HG03521 (cell line): ENCODE results near the gene TSPAN4.
A peak's percentile ranks its signal among the peaks of the same experiment; 100 is the strongest.

Experiments
- ATAC-seq: cut with Tn5 transposase; IDR thresholded peaks from one replicate; pipeline ENCODE4 v1.9.1; 2021; ENCODE audit warnings: mild to moderate bottlenecking, moderate library complexity; ENCODE audit not compliant: unreplicated experiment

TSPAN4 gene

DNA sequence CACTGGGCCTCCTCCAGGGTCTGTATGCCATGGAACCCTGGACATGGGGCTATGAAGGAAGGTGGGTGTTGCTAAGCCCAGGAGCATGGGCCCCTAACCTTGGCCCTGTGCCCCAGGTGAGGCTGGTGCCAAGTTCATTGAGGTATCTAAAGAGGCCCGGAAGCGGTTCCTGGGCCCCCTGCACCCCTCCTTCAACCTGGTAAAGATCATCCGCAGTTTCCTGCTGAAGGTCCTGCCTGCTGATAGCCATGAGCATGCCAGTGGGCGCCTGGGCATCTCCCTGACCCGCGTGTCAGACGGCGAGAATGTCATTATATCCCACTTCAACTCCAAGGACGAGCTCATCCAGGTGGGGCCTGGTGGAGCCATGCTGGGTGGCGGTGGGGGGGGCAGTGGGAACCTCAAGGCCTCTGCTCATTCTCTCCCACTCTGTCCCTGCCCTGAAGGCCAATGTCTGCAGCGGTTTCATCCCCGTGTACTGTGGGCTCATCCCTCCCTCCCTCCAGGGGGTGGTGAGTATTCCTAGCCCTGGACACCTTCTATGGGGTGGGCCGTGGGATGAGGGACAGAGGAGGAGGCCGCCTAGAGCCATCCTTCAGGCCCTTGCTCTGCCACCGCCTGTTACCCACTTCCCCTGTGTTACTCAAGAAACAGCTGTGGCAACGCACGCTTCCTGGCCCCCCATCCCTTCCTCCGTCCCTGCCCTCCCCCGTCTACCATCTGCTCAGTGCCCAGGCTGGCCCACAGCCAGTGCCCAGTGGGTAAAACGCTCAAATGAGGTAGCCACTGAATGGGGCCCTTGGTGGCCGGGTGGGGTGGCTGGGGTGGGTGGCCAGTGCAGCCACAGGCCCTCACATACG is 20.9 kb upstream of the TSPAN4 start:
- no peak for ATAC-seq

DNA sequence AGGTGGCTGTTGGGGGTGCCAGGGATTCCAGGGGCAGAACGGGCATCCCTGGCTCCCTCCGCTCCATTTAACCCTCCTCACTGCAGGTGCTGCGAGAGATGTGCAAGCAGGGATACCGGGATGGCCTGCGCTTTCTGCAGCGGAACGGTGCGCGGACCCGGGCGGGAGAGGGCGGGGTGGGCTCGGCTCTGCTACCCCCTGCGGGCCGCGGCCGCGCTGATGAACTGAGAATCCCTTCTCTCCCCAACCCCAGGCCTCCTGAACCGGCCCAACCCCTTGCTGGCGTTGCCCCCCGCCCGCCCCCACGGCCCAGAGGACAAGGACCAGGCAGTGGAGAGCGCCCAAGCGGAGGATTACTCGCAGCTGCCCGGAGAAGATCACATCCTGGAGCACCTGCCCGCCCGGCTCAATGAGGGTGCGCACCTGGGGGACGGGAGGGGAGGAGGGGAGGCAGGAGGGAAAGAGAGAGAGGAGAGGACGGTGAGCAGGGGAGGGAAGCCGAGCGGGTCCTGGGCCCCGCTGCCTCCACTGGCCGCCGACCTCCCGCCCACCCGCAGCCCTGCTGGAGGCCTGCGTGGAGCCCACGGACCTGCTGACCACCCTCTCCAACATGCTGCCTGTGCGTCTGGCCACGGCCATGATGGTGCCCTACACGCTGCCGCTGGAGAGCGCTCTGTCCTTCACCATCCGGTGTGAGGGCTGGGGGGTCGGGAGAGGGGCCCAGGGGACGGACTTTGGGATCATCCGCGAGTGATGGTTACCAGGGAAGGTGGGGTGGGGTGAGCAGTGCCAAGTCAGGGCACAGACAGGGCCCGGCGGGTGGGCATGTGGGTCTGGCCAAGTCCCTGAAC is 19.0 kb upstream of the TSPAN4 start:
- ATAC-seq = no peak

DNA sequence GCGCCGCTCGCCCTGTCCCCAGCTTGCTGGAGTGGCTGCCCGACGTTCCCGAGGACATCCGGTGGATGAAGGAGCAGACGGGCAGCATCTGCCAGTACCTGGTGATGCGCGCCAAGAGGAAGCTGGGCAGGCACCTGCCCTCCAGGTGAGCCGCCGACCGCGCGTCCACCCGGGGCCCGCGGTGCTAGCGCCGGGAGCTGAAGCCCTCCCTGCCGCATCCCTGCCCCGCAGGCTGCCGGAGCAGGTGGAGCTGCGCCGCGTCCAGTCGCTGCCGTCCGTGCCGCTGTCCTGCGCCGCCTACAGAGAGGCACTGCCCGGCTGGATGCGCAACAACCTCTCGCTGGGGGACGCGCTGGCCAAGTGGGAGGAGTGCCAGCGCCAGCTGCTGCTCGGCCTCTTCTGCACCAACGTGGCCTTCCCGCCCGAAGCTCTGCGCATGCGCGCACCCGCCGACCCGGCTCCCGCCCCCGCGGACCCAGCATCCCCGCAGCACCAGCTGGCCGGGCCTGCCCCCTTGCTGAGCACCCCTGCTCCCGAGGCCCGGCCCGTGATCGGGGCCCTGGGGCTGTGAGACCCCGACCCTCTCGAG is 18.3 kb upstream of the TSPAN4 start:
- ATAC-seq = no peak

DNA sequence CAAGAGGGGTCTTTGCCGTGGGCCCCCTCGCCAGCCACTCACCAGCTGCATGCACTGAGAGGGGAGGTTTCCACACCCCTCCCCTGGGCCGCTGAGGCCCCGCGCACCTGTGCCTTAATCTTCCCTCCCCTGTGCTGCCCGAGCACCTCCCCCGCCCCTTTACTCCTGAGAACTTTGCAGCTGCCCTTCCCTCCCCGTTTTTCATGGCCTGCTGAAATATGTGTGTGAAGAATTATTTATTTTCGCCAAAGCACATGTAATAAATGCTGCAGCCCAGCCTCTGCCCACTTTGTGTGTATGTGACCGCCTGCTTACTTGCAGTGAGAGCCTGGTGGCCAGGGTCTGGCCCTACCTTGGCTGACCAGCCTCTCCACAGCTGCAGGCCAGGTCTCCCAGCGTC is 17.7 kb upstream of the TSPAN4 start:
- ATAC-seq = no peak

DNA sequence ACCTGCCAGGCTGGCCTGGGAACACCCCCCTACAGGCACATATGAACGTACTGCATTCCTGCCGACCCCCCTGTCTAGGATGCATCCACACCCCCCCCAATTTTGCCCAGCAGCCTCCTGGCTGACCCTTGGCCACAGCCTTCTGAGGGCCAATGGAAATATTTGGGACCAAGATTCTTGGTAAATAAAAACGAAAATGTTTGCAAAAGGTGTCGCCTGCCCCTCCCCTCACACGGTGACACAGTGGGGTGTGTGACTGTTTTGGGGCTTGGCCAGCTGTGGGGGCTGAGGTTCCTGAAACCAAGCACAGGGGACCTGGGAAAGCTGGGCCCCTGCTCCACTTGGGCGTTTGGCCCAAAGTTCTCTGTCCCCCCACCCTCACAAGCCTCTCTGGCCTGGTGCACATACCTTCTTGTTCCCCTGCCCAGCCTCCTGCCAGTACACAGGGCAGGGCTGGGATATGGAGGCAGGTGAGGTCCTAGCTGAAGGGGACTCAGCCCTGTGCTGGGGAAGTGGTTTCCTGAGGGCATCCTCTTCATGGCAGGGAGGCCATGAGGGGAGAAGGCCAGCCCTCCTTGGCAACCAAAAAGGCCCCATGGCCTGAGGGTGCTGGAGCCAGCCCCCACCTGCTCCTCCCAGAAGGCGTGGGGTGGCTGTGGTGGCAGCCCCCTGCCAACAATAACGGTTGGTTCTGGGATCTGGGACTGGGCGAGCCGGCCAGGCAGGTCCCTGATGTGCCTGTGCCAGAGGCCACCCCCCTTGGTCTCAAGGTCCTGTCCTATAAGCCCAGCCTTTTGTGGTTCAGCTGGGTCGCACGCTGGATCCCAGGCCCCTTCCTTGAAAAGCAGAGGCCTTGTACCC is 17.1 kb upstream of the TSPAN4 start:
- no peak for ATAC-seq

DNA sequence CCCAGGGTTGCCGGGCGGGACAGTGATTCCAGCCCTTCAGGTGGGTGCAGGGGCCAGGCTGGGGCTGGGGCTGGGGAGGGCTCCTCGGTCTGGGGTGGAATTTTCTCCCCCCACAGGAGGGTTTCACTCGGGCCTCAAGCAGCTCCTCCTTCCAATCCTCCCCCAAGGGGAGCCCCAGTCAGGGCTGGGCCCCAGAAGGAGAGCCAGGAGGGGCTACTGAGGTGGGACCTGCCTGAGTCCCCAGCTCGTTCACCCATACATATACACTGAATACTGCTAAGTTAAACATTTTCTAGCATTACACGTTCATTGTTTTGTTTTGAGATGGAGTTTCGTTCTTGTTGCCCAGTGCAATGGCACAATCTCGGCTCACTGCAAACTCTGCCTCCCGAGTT is 16.4 kb upstream of the TSPAN4 start:
- ATAC-seq = no peak

DNA sequence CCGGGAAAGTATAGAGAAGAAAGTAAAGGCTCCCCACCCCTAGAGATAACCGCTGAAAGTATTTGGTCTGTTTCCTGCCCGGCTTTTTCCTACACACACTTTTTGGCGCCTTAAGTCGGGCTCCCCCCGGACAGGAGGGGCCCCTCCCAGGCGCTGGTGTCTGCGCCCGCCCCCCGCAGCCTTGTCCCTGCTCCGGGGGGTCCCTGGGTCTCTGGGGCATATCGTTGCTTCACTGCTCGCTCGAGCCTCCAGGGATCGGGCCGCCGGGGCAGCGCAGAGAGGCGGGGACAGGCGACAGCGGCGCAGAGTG is 15.9 kb upstream of the TSPAN4 start:
- no peak for ATAC-seq

DNA sequence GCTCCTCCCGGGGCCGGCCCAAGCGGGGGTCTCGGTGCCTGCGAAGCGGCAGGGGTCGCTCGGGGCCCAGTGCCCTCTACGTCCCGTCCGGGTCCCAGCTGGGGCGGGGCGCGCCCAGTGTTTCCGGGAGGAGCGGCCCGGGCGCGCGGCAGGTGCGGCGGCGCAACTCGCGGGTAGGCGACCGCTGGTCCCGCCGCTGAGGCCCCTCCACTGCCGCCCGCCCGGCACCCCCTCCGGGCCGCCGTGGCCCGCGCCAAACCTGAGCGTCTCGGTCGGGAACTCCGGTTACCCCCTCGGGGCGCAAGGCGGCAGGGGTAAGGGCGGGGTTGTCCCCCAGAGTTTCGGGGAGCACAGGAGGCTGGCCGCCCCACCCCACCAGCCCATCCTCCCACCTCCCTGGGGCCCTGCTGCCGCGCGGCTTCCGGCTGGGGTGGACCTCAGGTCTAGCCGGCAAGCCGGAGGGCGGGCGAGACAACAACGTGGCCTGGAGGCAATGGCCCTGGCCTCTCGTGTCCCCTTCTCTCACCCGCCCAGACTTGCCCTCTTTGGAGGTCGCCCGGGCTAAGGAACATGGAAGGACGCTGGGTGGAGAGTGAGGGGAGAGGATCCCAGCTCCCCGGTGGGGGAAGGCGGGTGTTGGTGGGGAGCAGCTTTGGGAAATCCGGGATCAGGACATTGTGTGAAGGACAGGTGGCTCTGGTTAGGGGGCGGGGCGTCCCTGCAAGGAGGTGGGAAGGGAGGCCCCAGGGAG is 15.3 kb upstream of the TSPAN4 start:
- ATAC-seq = no peak

DNA sequence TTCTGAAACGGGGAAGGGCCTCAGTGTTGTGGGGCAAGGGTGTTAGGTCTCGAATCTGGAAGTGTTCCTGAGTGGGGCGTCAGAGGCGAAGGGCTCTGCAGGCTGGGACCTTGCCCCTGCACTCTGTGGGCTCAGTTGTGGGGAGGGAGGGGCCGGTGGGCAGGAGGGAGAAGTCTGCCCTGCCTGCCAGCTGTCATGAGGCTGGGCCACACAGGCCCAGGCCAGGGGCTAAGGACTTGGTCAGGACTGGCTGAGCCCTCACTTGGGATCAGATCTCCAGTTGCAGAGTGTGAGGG is 14.8 kb upstream of the TSPAN4 start, which contains the start of gene CRACR2B:
TSS of gene CRACR2B (plus strand) at position 23 of the 296 bp plus-strand sequence. CDS start 689 bp downstream, outside the sequence.
- no peak for ATAC-seq

DNA sequence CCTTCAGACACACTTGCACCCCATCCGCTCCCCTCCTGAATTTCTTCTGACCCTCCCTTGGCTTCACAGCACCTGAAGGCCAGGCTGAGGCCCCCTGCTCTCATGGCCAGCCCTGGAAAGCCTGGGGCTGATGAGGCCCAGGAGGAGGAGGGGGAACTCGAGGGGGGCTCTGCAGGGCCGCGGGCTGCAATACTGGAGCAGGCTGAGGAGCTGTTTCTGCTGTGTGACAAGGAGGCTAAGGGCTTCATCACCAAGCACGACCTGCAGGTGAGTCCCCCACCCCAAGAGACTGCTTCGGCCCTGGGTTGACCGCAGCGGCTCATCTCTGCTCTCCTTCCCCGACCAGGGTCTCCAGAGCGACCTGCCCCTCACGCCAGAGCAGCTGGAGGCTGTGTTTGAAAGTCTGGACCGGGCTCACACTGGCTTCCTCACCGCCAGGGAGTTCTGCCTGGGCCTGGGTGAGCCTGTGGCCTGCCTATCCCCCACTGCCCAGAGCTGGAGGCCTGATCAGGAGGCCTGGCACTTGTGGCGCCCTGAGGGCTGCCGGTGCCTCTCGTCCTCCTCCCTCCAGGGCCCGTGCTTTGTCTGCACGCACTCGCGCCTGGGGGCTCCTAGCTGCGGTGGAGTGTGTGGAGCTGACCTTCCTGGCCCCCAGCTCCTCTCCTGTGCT is 14.0 kb upstream of the TSPAN4 start:
- no peak for ATAC-seq

DNA sequence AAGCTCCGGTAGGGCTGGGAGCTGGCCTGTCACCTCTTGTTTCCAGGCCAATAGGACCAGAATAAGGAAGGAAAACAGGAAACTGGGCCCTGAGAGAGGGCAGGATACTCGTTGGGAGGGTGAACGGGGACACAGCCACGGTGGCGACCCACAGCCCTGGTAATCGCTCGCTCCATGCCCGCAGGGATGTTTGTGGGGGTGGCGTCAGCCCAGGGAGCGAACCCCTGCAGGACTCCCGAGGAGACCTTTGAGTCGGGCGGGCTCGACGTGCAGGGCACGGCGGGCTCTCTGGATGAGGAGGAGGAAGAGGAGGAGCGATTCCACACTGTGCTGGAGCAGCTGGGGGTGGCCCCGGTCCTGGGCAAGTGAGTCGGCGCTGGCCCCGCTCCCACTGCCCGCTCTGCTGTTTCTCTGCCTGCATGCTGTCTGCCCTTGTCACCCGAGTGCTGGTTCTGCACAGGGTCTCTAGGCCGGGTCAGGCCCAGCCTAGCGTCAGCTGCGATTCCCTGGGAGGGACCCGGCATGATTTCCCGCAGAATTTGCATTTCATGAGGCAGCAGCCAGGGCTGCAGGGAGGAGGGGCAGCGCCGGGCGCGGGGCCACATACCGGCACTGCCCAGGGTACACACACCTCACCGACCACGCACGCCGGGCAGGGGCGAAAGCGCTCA is 13.3 kb upstream of the TSPAN4 start:
- no peak for ATAC-seq

DNA sequence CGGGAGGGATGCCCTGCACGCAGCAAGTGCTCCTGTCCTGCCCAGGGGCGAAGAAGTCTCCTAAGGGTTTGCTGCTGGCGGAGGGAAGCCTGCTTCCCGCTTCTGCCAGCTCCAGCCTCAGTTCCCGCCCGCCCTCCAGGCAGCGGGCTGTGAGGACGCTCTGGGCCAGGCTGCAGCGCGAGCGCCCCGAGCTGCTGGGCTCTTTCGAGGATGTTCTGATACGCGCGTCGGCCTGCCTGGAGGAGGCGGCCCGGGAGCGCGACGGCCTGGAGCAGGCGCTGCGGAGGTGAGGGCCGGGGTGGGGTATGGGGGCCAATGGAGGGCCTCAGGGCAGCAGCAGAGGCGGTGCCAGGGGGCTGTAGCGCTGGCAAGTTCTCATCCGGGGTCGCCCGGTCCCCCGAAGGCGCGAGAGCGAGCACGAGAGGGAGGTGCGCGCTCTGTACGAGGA is 12.8 kb upstream of the TSPAN4 start:
- no peak for ATAC-seq

DNA sequence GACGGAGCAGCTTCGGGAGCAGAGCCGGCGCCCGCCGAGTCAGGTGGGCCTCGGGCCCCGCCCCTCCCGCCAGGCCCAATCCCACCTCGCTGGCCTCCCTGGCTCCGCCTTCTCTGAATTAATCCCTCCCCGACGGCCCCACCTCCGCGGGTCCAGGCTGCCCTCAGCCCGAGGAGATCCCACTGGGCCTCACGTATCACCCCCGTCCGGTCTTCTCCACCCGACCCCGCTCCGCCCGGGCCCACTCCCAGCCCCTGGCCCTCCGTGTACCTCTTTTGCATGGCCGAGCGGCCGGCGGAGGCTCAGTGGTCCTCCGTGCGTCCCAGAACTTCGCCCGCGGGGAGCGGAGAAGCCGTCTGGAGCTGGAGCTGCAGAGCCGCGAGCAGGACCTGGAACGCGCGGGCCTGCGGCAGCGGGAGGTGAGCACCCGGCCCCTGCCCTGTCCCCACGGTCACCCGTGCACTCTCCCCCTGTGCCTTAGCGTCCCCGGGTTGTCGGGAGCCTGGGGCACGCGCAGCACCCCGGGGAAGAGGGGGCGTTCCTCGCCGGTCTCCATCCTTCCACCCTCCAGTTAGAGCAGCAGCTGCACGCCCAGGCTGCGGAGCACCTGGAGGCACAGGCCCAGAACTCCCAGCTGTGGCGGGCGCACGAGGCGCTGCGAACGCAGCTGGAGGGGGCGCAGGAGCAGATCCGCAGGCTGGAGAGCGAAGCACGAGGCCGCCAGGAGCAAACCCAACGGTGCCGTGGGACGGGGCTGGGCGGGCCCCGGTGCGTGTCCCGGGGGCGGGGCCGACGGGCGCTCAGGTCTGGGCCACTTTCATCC is 12.1 kb upstream of the TSPAN4 start:
- ATAC-seq = peak; percentile 29

DNA sequence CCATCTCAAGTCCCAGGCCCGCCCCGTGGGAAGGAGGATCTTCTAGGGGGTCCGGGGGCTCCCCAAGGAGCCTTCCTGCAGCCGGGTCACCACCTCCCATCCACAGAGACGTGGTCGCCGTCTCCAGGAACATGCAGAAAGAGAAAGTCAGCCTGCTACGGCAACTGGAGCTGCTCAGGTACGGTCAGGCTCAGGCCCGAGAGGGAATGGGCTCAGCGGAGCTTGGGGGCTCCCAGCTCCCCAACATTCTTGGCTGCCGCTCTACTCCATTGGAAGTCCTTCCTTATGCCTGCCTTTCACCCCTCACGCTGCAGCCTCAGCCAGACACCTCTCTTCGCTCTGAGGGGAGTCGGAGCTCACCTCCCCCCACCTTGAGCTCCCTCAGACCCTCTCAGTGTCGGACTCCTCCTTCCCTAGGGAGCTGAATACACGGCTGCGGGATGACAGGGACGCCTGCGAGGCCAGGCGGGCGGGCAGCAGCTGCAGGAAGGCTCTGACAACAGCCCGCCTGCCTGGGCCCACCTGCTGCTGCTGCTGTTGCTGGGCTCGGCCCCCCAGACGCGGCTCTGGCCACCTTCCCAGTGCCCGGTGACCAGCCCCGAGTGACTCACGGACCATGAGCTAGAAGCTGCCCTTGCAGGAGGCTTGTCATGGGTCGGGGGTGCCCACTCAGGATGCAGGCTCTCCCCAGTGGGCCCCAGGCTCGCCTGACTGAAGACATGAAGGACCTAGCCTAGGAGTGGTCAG is 11.4 kb upstream of the TSPAN4 start:
- no peak for ATAC-seq

DNA sequence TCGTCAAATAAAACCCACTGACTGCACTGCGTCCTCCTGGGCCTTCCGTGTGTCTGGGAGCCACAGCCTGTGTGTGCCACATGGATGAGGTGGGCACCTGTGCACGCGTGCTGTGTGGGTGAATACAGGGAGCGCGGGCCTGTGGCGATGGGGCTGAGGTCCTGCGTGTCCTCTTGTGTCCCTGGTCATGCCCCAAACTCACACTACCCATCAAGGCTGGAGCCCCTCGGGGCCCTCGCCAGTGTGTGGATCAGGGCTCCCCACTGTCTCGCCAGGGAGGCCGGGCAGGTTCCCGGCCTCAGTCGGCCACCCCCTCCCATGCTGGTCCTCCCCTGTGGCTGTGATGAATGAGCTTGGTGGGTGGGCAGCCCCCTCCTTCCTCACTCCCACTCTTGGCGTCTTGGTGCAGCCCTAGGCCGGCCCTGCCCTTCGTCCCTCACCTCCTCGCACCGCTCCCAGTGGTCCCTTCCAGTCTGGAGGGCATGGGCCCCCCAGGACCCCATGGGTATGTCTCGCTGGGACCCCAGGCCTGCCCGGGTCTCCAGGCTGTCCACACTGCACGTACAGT is 10.6 kb upstream of the TSPAN4 start:
- ATAC-seq = no peak

DNA sequence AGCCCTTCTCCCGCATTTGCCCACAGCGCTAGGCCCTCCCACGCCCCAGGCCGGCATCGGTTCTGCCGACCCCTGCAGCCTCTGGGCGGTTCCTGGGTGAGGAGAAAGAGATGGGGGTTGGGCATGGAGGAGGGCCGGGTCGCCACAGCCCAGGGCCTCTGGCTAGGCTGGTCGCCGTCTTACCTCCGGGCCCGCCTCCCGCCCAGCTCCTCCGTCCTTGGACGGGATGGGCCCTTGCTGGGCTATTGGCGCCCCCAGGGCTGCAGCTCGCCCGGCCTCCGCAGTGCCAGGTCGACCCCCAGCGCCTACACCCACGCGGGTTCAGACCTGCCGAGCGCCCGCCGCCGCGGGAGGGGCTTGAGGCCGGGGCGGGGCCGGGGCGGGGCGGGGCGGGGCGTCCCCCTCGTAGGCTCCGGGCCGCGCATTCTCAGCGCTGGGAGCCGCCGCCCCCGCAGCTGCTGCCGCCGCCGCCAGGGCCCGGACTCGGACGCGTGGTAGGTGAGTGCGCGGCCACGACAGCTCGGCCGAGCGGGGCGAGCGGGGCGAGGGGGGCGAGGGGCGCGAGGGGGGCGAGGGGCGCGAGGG is 10.0 kb upstream of the TSPAN4 start, which contains the start of gene CD151:
TSS of gene CD151 (plus strand) at position 424 of the 585 bp plus-strand sequence. CDS start 3,118 bp downstream, outside the sequence.
- no peak for ATAC-seq
